Adrenal gland (tissue), 12 donors: Measurements from ENCODE around the gene HCCS. TPM values are rescaled to one million over a fixed set of nuclear protein-coding genes. Genes with fewer than 3 reads are reported as not detected.

ENCODE experiments used
- DNase-seq, 7 donors: peaks; one replicate each; pipeline ENCODE4 v3.0.0-alpha.2; 2019 to 2020
- H3K27ac ChIP-seq, 5 donors: fragments of 200-600 bp; sonication (generic) in 4 of 5; 1 replicate in 3 of 5; 2 replicates in 2 of 5; pipeline versions ENCODE4 v1.5.1 to v1.8.0; 2016 to 2020; ENCODE audit warnings: mild to moderate bottlenecking in 1 of 5
- H3K27me3 ChIP-seq: fragments of 200-600 bp; 2 replicates; pipeline ENCODE4 v1.8.0; 2021
- H3K36me3 ChIP-seq, 2 donors: fragments of 200-600 bp; replicated peaks in 1 of 2; 1 replicate in 1 of 2; 2 replicates in 1 of 2; pipeline versions ENCODE4 v1.5.1 to v1.8.0; 2018 to 2022
- H3K4me1 ChIP-seq, 2 donors: fragments of 200-600 bp; replicated peaks in 1 of 2; 1 replicate in 1 of 2; 2 replicates in 1 of 2; pipeline versions ENCODE4 v1.5.1 to v1.8.0; 2018 to 2021
- H3K4me3 ChIP-seq, 4 donors: fragments of 200-600 bp; sonication (generic) in 3 of 4; one replicate each; pipeline ENCODE4 v1.5.1; 2016 to 2018
- H3K9me3 ChIP-seq, 3 donors: fragments of 200-600 bp; sonication (generic) in 1 of 3; replicated peaks in 1 of 3; 1 replicate in 2 of 3; 2 replicates in 1 of 3; pipeline versions ENCODE4 v1.5.1 to v1.8.0; 2016 to 2021
- POLR2A ChIP-seq, 2 donors: fragments of 450-650 bp; IDR thresholded peaks; one replicate each; pipeline ENCODE4 v1.6.1; 2017; ENCODE audit warnings: antibody characterized with exemption in 2 of 2, mild to moderate bottlenecking in 2 of 2, moderate library complexity in 1 of 2
- WGBS, 4 donors: extraction: QIAGEN DNeasy Blood & Tissue Kit in 2 of 4; methylation state at CpG; one replicate each; pipeline versions ENCODE4 v1.1.5 to v1.1.7; 2013 to 2017; 5-methylcytosine and 5-hydroxymethylcytosine counted together
- intact Hi-C, 2 donors: fragments of 100-400 bp; cut with DNase I; formaldehyde crosslinking; loops; one replicate each; pipeline versions ENCODE4 v1.14.1 to v1.15.0; 2022 to 2023
- polyA plus RNA-seq, 3 donors: library from polyadenylated mRNA; stranded (reverse); fragments of 200-250 nt in 2 of 3; fragments of 350-450 nt in 1 of 3; fragmentation: Illumina TruSeq in 1 of 3; extraction: RNeasy Lipid Tissue Mini Kit (QIAGEN cat#74804) in 1 of 3; gene quantifications; one replicate each; pipeline ENCODE4 v1.2.3, GENCODE V29; 2013 to 2014
- total RNA-seq, 9 donors: library from RNA; depleted of rRNA in 4 of 9; stranded (reverse); fragments of >200 nt in 4 of 9; fragments of 120-200 nt in 1 of 9; fragmentation: NEBNext Ultra II Directional in 1 of 9; extraction: Animal tissue kit (Norgen Biotek cat#: 25700) in 1 of 9; gene quantifications; one replicate each; pipeline versions ENCODE4 v1.1.0 to v1.2.4, GENCODE V29; 2013 to 2023
- TF ChIP-seq, protein P1 (sequence below), 6 experiments: fragments of 450-650 bp in 4 of 6; fragments of 200-600 bp in 2 of 6; sonication (generic) in 1 of 6; IDR thresholded peaks; 1 replicate in 5 of 6; 2 replicates in 1 of 6; pipeline versions ENCODE4 v1.5.1 to v1.8.0; 2016 to 2021; ENCODE audit warnings: antibody characterized with exemption in 6 of 6, mild to moderate bottlenecking in 2 of 6, moderate library complexity in 1 of 6
- donor health status: healthy with polysubstance abuse.
- donor health status: Bipolar disorder and iron deficiency.
- donor health status: DM: yes; HTN: yes; CAD: no.
- donor health status: DM: no; HTN: no; CAD: no.
- donor health status: DM: no; HTN: no; CAD: no.
- donor health status: DM: yes; HTN: yes; CAD: no.

HCCS gene
- total and polyA plus RNA-seq, 12 donors, result 7.1 to 47.0 (median 21.0) TPM

DNA sequence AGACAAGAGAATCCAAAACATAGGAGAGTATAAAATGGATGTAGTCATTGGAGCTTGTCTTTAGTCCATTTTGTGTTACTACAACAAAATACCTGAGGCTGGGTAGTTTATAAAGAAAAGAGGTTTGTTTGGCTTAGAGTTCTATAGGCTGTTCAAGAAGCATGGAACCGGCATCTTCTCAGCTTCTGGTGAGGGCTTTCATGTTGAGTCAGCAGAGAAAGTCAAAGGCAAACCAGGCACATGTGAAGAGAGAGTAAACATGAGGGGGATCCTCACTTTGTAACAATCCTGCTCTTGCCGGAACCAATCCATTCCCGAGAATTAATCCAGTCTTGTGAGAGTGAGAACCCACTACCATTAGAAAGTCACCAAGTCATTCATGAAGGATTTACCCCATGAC is 8.1 kb upstream of the HCCS start:
- intact Hi-C loops, result no loop called here
- DNase-seq, result no peak
- no peaks in the 10 kb centered on the region for H3K9me3 ChIP-seq
- no peaks in the 10 kb centered on the region for H3K36me3 ChIP-seq
- no peak for TF ChIP-seq POLR2A (IDR thresholded peaks at IDR 0.05)
- TF ChIP-seq, protein P1, sequence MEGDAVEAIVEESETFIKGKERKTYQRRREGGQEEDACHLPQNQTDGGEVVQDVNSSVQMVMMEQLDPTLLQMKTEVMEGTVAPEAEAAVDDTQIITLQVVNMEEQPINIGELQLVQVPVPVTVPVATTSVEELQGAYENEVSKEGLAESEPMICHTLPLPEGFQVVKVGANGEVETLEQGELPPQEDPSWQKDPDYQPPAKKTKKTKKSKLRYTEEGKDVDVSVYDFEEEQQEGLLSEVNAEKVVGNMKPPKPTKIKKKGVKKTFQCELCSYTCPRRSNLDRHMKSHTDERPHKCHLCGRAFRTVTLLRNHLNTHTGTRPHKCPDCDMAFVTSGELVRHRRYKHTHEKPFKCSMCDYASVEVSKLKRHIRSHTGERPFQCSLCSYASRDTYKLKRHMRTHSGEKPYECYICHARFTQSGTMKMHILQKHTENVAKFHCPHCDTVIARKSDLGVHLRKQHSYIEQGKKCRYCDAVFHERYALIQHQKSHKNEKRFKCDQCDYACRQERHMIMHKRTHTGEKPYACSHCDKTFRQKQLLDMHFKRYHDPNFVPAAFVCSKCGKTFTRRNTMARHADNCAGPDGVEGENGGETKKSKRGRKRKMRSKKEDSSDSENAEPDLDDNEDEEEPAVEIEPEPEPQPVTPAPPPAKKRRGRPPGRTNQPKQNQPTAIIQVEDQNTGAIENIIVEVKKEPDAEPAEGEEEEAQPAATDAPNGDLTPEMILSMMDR (IDR thresholded peaks at IDR 0.05), result no peak
- H3K27me3 ChIP-seq, result no peaks in the 10 kb centered on the region
- WGBS, 4 donors, result 87 to 94% (median 90%) methylated on average over 3 of the region's 3 CpGs
- H3K4me3 ChIP-seq, result no peak overlapping the region
- H3K4me1 ChIP-seq, result no peaks in the 10 kb centered on the region
- H3K27ac ChIP-seq, result no peak overlapping the region

DNA sequence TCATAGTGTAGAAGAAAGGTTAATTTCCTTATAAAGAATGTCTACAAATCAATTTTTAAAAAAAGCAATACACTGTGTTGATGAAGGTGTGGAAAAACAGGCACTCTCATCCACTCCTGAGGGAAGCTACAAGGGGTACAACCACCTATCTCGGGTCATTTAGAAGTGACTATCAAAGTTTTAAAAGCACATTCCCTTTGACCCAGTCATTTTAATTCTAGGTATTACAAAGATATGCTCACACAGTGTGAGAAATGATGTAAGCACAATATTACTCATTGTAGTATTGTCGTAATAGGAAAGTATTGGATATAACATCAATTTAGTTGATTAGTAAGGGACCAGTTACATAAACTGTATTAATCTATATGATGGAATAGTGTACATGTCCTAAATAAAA is 7.4 kb upstream of the HCCS start:
- intact Hi-C loops, result no loop called here
- no peaks in the 10 kb centered on the region for H3K9me3 ChIP-seq
- H3K27ac ChIP-seq, result no peak overlapping the region
- no peak for TF ChIP-seq POLR2A (IDR thresholded peaks at IDR 0.05)
- TF ChIP-seq, protein P1 (IDR thresholded peaks at IDR 0.05), result no peak
- no peak for DNase-seq
- no peaks in the 10 kb centered on the region for H3K36me3 ChIP-seq
- no peaks in the 10 kb centered on the region for H3K27me3 ChIP-seq
- H3K4me1 ChIP-seq, result no peaks in the 10 kb centered on the region
- H3K4me3 ChIP-seq, result no peak overlapping the region
- WGBS, 4 donors, result 64 to 93% (median 81%) methylated on average over 2 of the region's 2 CpGs

GRCh38 chrX:11105080-11105479 is 6.1 kb upstream of the HCCS start:
- 71 to 96% (median 84%) methylated on average over 4 of the region's 4 CpGs for WGBS, 4 donors
- Histone ChIP-seq H3K9me3 (no peaks in the 10 kb centered on the region), H3K36me3 (no peaks in the 10 kb centered on the region), H3K27me3 (no peaks in the 10 kb centered on the region), H3K4me1 (no peaks in the 10 kb centered on the region), H3K4me3 (no peak overlapping the region), H3K27ac (no peak overlapping the region)
- TF ChIP-seq, protein P1 (IDR thresholded peaks at IDR 0.05), result no peak
- TF ChIP-seq POLR2A (IDR thresholded peaks at IDR 0.05), result no peak
- intact Hi-C loops, result no loop called here
- DNase-seq, result no peak

GRCh38 chrX:11108253-11108941 is 2.7 kb upstream of the HCCS start:
- Histone ChIP-seq H3K27me3 (no peaks in the 10 kb centered on the region), H3K27ac (no peak overlapping the region), H3K36me3 (no peaks in the 10 kb centered on the region), H3K4me1 (peaks cover 0 to 14% of the 10 kb centered on the region in 2 donors), H3K4me3 (no peak overlapping the region), H3K9me3 (no peaks in the 10 kb centered on the region)
- no peak for TF ChIP-seq POLR2A (IDR thresholded peaks at IDR 0.05)
- TF ChIP-seq, protein P1 (IDR thresholded peaks at IDR 0.05), result no peak
- 77 to 93% (median 82%) methylated on average over 4 of the region's 4 CpGs for WGBS, 4 donors
- intact Hi-C loops, result no loop called here
- no peak for DNase-seq
